CD4-positive, alpha-beta T cell (primary cell): Measurements from ENCODE around the gene PLA2G1B. TPM values are rescaled to one million over a fixed set of nuclear protein-coding genes. Genes with fewer than 3 reads are reported as not detected.
A peak's percentile ranks its signal among the peaks of the same experiment; 100 is the strongest.

ENCODE experiments used
- ATAC-seq: fragments of 200-7000 bp; cut with Tn5 transposase; one replicate; pipeline ENCODE4 v1.10.0; 2022; ENCODE audit warnings: mild to moderate bottlenecking; ENCODE audit not compliant: poor library complexity
- CTCF ChIA-PET: fragments of 350-600 bp; sonication (Branson Sonifier 250); formaldehyde crosslinking; loops from one replicate; lab custom pipeline; 2021; ENCODE audit warnings: antibody characterized with exemption, inconsistent platforms; lab: Charles Lee
- POLR2A ChIA-PET: fragments of 350-600 bp; sonication (Branson Sonifier 250); formaldehyde crosslinking; loops from one replicate; lab custom pipeline; 2021; ENCODE audit warnings: antibody characterized with exemption, inconsistent platforms; lab: Charles Lee
- DNase-seq, 14 experiments: peaks; one replicate each; pipeline ENCODE4 v3.0.0-alpha.2; 2013 to 2020; ENCODE audit warnings: mixed read lengths in 2 of 14
- H3K27ac ChIP-seq, 2 donors: one replicate each; pipeline versions ENCODE4 v1.5.1 to v1.7.0; 2013; ENCODE audit warnings: low read length in 2 of 2, low read depth in 1 of 2, mild to moderate bottlenecking in 1 of 2
- H3K27me3 ChIP-seq, 2 experiments: 1 replicate in 1 of 2; 2 replicates in 1 of 2; pipeline versions ENCODE4 v1.6.1 to v1.7.0; 2013; ENCODE audit warnings: low read length in 2 of 2, control low read depth in 1 of 2, mild to moderate bottlenecking in 1 of 2, moderate library complexity in 1 of 2; ENCODE audit not compliant: insufficient read depth in 2 of 2, control insufficient read depth in 1 of 2
- H3K36me3 ChIP-seq: one replicate; pipeline ENCODE4 v1.6.1; 2013; ENCODE audit warnings: low read length, control low read depth; ENCODE audit not compliant: insufficient read depth
- H3K4me1 ChIP-seq: one replicate; pipeline ENCODE4 v1.6.1; 2013; ENCODE audit warnings: low read length, control low read depth; ENCODE audit not compliant: insufficient read depth
- H3K4me3 ChIP-seq: one replicate; pipeline ENCODE4 v1.5.1; 2013; ENCODE audit warnings: mild to moderate bottlenecking, low read length, moderate library complexity
- H3K9me3 ChIP-seq, 2 experiments: 1 replicate in 1 of 2; 2 replicates in 1 of 2; pipeline versions ENCODE4 v1.6.1 to v1.7.0; 2013; ENCODE audit warnings: low read length in 2 of 2, mild to moderate bottlenecking in 2 of 2, control low read depth in 1 of 2, moderate library complexity in 1 of 2; ENCODE audit not compliant: control insufficient read depth in 1 of 2, insufficient read depth in 1 of 2
- H3K27ac Mint-ChIP-seq: one replicate; pipeline ENCODE4 v1.8.0; 2020; ENCODE audit warnings: mixed read lengths
- H3K27me3 Mint-ChIP-seq: one replicate; pipeline ENCODE4 v1.8.0; 2021; ENCODE audit warnings: mixed read lengths
- H3K36me3 Mint-ChIP-seq: one replicate; pipeline ENCODE4 v1.8.0; 2021; ENCODE audit warnings: low read depth, mixed read lengths
- H3K4me1 Mint-ChIP-seq: one replicate; pipeline ENCODE4 v1.8.0; 2021; ENCODE audit warnings: low read depth, mixed read lengths
- H3K4me3 Mint-ChIP-seq: one replicate; pipeline ENCODE4 v1.8.0; 2020; ENCODE audit warnings: mild to moderate bottlenecking, mixed read lengths
- H3K9me3 Mint-ChIP-seq: one replicate; pipeline ENCODE4 v1.8.0; 2020; ENCODE audit warnings: mixed read lengths
- CTCF ChIP-seq: fragments of 200-600 bp; IDR thresholded peaks from one replicate; pipeline ENCODE4 v1.8.0; 2022; ENCODE audit warnings: antibody characterized with exemption, mild to moderate bottlenecking
- intact Hi-C, 2 experiments: fragments of 100-400 bp; cut with DNase I in 1 of 2; cut with micrococcal nuclease in 1 of 2; formaldehyde crosslinking; loops; one replicate each; pipeline versions ENCODE4 v1.15.1 to v1.9.0; 2023 to 2025; cut with DNase I, micrococcal nuclease
- total RNA-seq, 174 experiments: library from RNA in 2 of 174; stranded (reverse) in 2 of 174; gene quantifications; one replicate each; pipeline ENCODE4 v1.2.3 and lab custom pipeline; 2021 to 2026

PLA2G1B gene
- total RNA-seq, 2 experiments from 2014 or later: not detected

GRCh38 chr12:120367233-120367923, 39.8 kb upstream of the PLA2G1B start:
- no peak for ATAC-seq
- DNase-seq: peak in 1 of 14 experiments; percentile 26
- no peak overlapping the region for H3K27ac ChIP-seq
- no peaks in the 10 kb centered on the region for H3K36me3 ChIP-seq
- TF ChIP-seq CTCF: no peak
- Mint-ChIP-seq H3K27me3 (peaks cover 84% of the 10 kb centered on the region), H3K27ac (no peak overlapping the region), H3K36me3 (no peaks in the 10 kb centered on the region), H3K9me3 (no peaks in the 10 kb centered on the region), H3K4me1 (peaks cover 16% of the 10 kb centered on the region), H3K4me3 (peak overlapping the region; percentile 77)
- intact Hi-C loops: no loop called here
- peaks cover 18% of the 10 kb centered on the region for H3K4me1 ChIP-seq
- H3K9me3 ChIP-seq: peaks cover 0 to 4% of the 10 kb centered on the region in 2 experiments
- peaks cover 45 to 82% of the 10 kb centered on the region in 2 experiments for H3K27me3 ChIP-seq
- POLR2A ChIA-PET: no interaction called here
- H3K4me3 ChIP-seq: no peak overlapping the region
- CTCF ChIA-PET: interaction anchor here (0.7 to 1.1 kb wide), 3 partner anchors 8 to 133 kb away, joined by 3 to 8 read pairs (median 3); no protein-coding TSS in a partner anchor

- H3K27me3 ChIP-seq: peaks cover 49 to 83% of the 10 kb centered on the region in 2 experiments
- no peak for ATAC-seq
- Mint-ChIP-seq H3K4me1 (peaks cover 16% of the 10 kb centered on the region), H3K36me3 (no peaks in the 10 kb centered on the region), H3K9me3 (no peaks in the 10 kb centered on the region), H3K27ac (no peak overlapping the region), H3K27me3 (peaks cover 85% of the 10 kb centered on the region), H3K4me3 (peak overlapping the region; percentile 36)
- POLR2A ChIA-PET: no interaction called here
- H3K4me1 ChIP-seq: peaks cover 19% of the 10 kb centered on the region
- no peak overlapping the region for H3K4me3 ChIP-seq
- no peak overlapping the region for H3K27ac ChIP-seq
- intact Hi-C loops: no loop called here
- CTCF ChIA-PET: interaction anchor here (0.7 to 1.1 kb wide), 3 partner anchors 8 to 134 kb away, joined by 3 to 8 read pairs (median 3); no protein-coding TSS in a partner anchor
- H3K36me3 ChIP-seq: no peaks in the 10 kb centered on the region
- TF ChIP-seq CTCF: no peak
- DNase-seq: no peak
- H3K9me3 ChIP-seq: peaks cover 0 to 6% of the 10 kb centered on the region in 2 experiments
Observed at GRCh38 chr12:120366845-120367232, 39.3 kb upstream of the PLA2G1B start.

- no peak for ATAC-seq
- H3K4me3 Mint-ChIP-seq: no peak overlapping the region
- intact Hi-C loops: no loop called here
- Histone ChIP-seq H3K36me3 (no peaks in the 10 kb centered on the region), H3K4me1 (peaks cover 23% of the 10 kb centered on the region), H3K4me3 (no peak overlapping the region), H3K27ac (no peak overlapping the region), H3K27me3 (peaks cover 52 to 82% of the 10 kb centered on the region in 2 experiments), H3K9me3 (peaks cover 0 to 9% of the 10 kb centered on the region in 2 experiments)
- H3K27ac Mint-ChIP-seq: no peak overlapping the region
- H3K36me3 Mint-ChIP-seq: no peaks in the 10 kb centered on the region
- TF ChIP-seq CTCF: no peak
- H3K9me3 Mint-ChIP-seq: no peaks in the 10 kb centered on the region
- CTCF ChIA-PET: interaction anchor here (1.1 kb wide), 1 partner anchor 9 kb away, joined by 3 read pairs; no protein-coding TSS in a partner anchor
- peaks cover 82% of the 10 kb centered on the region for H3K27me3 Mint-ChIP-seq
- POLR2A ChIA-PET: no interaction called here
- H3K4me1 Mint-ChIP-seq: peaks cover 16% of the 10 kb centered on the region
- DNase-seq: peak in 1 of 14 experiments; percentile 2
Observed at GRCh38 chr12:120366341-120366705, 38.7 kb upstream of the PLA2G1B start.
